Prostate gland (tissue), 2 donors: ENCODE data around the gene AVPR2.

Source experiments
- CTCF ChIP-seq, 4 experiments: fragments of 200-600 bp in 2 of 4; fragments of 450-650 bp in 2 of 4; sonication (generic) in 2 of 4; IDR thresholded peaks; 1 replicate in 3 of 4; 2 replicates in 1 of 4; pipeline ENCODE4 v1.5.1; 2016 to 2019; ENCODE audit warnings: antibody characterized with exemption in 4 of 4, mild to moderate bottlenecking in 2 of 4, moderate library complexity in 2 of 4
- POLR2AphosphoS5 ChIP-seq: sonication (generic); formaldehyde crosslinking; IDR thresholded peaks from one replicate; pipeline ENCODE4 v1.6.1; 2017; ENCODE audit warnings: antibody characterized with exemption

- no peak for TF ChIP-seq CTCF (IDR thresholded peaks at IDR 0.05)
- no peak for TF ChIP-seq POLR2AphosphoS5
Observed at GRCh38 chrX:153887385-153887784, 17.1 kb upstream of the AVPR2 start.
